ENCODE data around the gene NOM1. TPM values are rescaled to one million over a fixed set of nuclear protein-coding genes. Genes with fewer than 3 reads are reported as not detected.
"Not testable (repeated sequence)": the region's sequence is repeated elsewhere in the genome, so short reads cannot be mapped to it uniquely, and the experiment has no call there.

NOM1 gene
- polyA plus RNA-seq, 4 donors, result 3.6 to 19.7 (median 7.2) TPM

- no peak overlapping the region for H3K27ac ChIP-seq (ENCODE audit: low read depth in 1 of 3, low read length in 2 of 3)
- 69 to 77% (median 70%) methylated on average over 19 of the region's 19 CpGs for WGBS, 3 donors
- DNase-seq (no peak), FAIRE-seq (no peak)
- no peaks in the 10 kb centered on the region for H3K36me3 ChIP-seq (ENCODE audit: control insufficient read depth in 3 of 3, insufficient read depth in 2 of 3, low read depth in 1 of 3, low read length in 3 of 3)
- H3K4me3 ChIP-seq (ENCODE audit: low read depth in 1 of 3, low read length in 3 of 3), result no peak overlapping the region
- no peaks in the 10 kb centered on the region for H3K4me1 ChIP-seq (ENCODE audit: control insufficient read depth in 3 of 3, insufficient read depth in 2 of 3, low read depth in 1 of 3, low read length in 2 of 3)
- peaks cover 0 to 6% (median 2%) of the 10 kb centered on the region in 3 donors for H3K27me3 ChIP-seq (ENCODE audit: control insufficient read depth in 3 of 3, insufficient read depth in 3 of 3, low read length in 3 of 3)
- H3K9me3 ChIP-seq (ENCODE audit: control insufficient read depth in 2 of 2, insufficient read depth in 1 of 2, low read depth in 1 of 2, low read length in 1 of 2), result peaks cover 0 to 2% of the 10 kb centered on the region in 2 donors
These were observed 30.3 kb upstream of the NOM1 start for GRCh38 chr7:156919132-156919713.

- H3K9me3 ChIP-seq (ENCODE audit: control insufficient read depth in 2 of 2, insufficient read depth in 1 of 2, low read depth in 1 of 2, low read length in 1 of 2), result peaks cover 0 to 2% of the 10 kb centered on the region in 2 donors
- H3K36me3 ChIP-seq (ENCODE audit: control insufficient read depth in 3 of 3, insufficient read depth in 2 of 3, low read depth in 1 of 3, low read length in 3 of 3), result no peaks in the 10 kb centered on the region
- 63 to 75% (median 72%) methylated on average over 5 of the region's 5 CpGs for WGBS, 3 donors
- H3K4me3 ChIP-seq (ENCODE audit: low read depth in 1 of 3, low read length in 3 of 3), result no peak overlapping the region
- H3K27me3 ChIP-seq (ENCODE audit: control insufficient read depth in 3 of 3, insufficient read depth in 3 of 3, low read length in 3 of 3), result peaks cover 0 to 6% (median 2%) of the 10 kb centered on the region in 3 donors
- FAIRE-seq (no peak), DNase-seq (no peak)
- H3K4me1 ChIP-seq (ENCODE audit: control insufficient read depth in 3 of 3, insufficient read depth in 2 of 3, low read depth in 1 of 3, low read length in 2 of 3), result no peaks in the 10 kb centered on the region
- H3K27ac ChIP-seq (ENCODE audit: low read depth in 1 of 3, low read length in 2 of 3), result no peak overlapping the region
These were observed 29.4 kb upstream of the NOM1 start for GRCh38 chr7:156920076-156920475.

- not testable (repeated sequence) for FAIRE-seq
These were observed 28.8 kb upstream of the NOM1 start for GRCh38 chr7:156920487-156921373.

GRCh38 chr7:156922304-156922703 is 27.2 kb upstream of the NOM1 start:
- not testable (repeated sequence) for H3K27ac ChIP-seq (ENCODE audit: low read depth in 1 of 3, low read length in 2 of 3); H3K4me1 ChIP-seq (ENCODE audit: control insufficient read depth in 3 of 3, insufficient read depth in 2 of 3, low read depth in 1 of 3, low read length in 2 of 3); H3K4me3 ChIP-seq (ENCODE audit: low read depth in 1 of 3, low read length in 3 of 3); H3K9me3 ChIP-seq (ENCODE audit: control insufficient read depth in 2 of 2, insufficient read depth in 1 of 2, low read depth in 1 of 2, low read length in 1 of 2); H3K36me3 ChIP-seq (ENCODE audit: control insufficient read depth in 3 of 3, insufficient read depth in 2 of 3, low read depth in 1 of 3, low read length in 3 of 3); FAIRE-seq; H3K27me3 ChIP-seq (ENCODE audit: control insufficient read depth in 3 of 3, insufficient read depth in 3 of 3, low read length in 3 of 3); DNase-seq
- 82 to 95% (median 84%) methylated on average over 6 of the region's 6 CpGs for WGBS, 3 donors

More at GRCh38 chr7:156920487-156921373, 28.8 kb upstream of the NOM1 start:
- H3K9me3 ChIP-seq (ENCODE audit: control insufficient read depth in 2 of 2, insufficient read depth in 1 of 2, low read depth in 1 of 2, low read length in 1 of 2); H3K27ac ChIP-seq (ENCODE audit: low read depth in 1 of 3, low read length in 2 of 3); DNase-seq; H3K4me3 ChIP-seq (ENCODE audit: low read depth in 1 of 3, low read length in 3 of 3); H3K4me1 ChIP-seq (ENCODE audit: control insufficient read depth in 3 of 3, insufficient read depth in 2 of 3, low read depth in 1 of 3, low read length in 2 of 3); H3K36me3 ChIP-seq (ENCODE audit: control insufficient read depth in 3 of 3, insufficient read depth in 2 of 3, low read depth in 1 of 3, low read length in 3 of 3); H3K27me3 ChIP-seq (ENCODE audit: control insufficient read depth in 3 of 3, insufficient read depth in 3 of 3, low read length in 3 of 3): not testable (repeated sequence)
- WGBS, 3 donors, result 72 to 86% (median 83%) methylated on average over 24 of the region's 24 CpGs

- WGBS, 3 donors, result 87 to 91% (median 90%) methylated on average over 12 of the region's 12 CpGs
- not testable (repeated sequence) for FAIRE-seq
These were observed 23.7 kb upstream of the NOM1 start for GRCh38 chr7:156925821-156926220.

GRCh38 chr7:156927571-156928405 is 21.7 kb upstream of the NOM1 start:
- WGBS, 3 donors, result 33 to 69% (median 39%) methylated on average over 17 of the region's 17 CpGs
- Histone ChIP-seq H3K4me1 (ENCODE audit: control insufficient read depth in 3 of 3, insufficient read depth in 2 of 3, low read depth in 1 of 3, low read length in 2 of 3) (no peaks in the 10 kb centered on the region), H3K4me3 (ENCODE audit: low read depth in 1 of 3, low read length in 3 of 3) (no peak overlapping the region), H3K27ac (ENCODE audit: low read depth in 1 of 3, low read length in 2 of 3) (no peak overlapping the region), H3K9me3 (ENCODE audit: control insufficient read depth in 2 of 2, insufficient read depth in 1 of 2, low read depth in 1 of 2, low read length in 1 of 2) (no peaks in the 10 kb centered on the region), H3K27me3 (ENCODE audit: control insufficient read depth in 3 of 3, insufficient read depth in 3 of 3, low read length in 3 of 3) (peaks cover 0 to 2% (median 0%) of the 10 kb centered on the region in 3 donors), H3K36me3 (ENCODE audit: control insufficient read depth in 3 of 3, insufficient read depth in 2 of 3, low read depth in 1 of 3, low read length in 3 of 3) (no peaks in the 10 kb centered on the region)
- DNase-seq (peak in 1 of 2 donors; percentile 43), FAIRE-seq (no peak)

More at GRCh38 chr7:156925821-156926220, 23.7 kb upstream of the NOM1 start:
- not testable (repeated sequence) for H3K27ac ChIP-seq (ENCODE audit: low read depth in 1 of 3, low read length in 2 of 3); H3K36me3 ChIP-seq (ENCODE audit: control insufficient read depth in 3 of 3, insufficient read depth in 2 of 3, low read depth in 1 of 3, low read length in 3 of 3); H3K27me3 ChIP-seq (ENCODE audit: control insufficient read depth in 3 of 3, insufficient read depth in 3 of 3, low read length in 3 of 3); DNase-seq; H3K4me3 ChIP-seq (ENCODE audit: low read depth in 1 of 3, low read length in 3 of 3); H3K4me1 ChIP-seq (ENCODE audit: control insufficient read depth in 3 of 3, insufficient read depth in 2 of 3, low read depth in 1 of 3, low read length in 2 of 3); H3K9me3 ChIP-seq (ENCODE audit: control insufficient read depth in 2 of 2, insufficient read depth in 1 of 2, low read depth in 1 of 2, low read length in 1 of 2)

- H3K9me3 ChIP-seq (ENCODE audit: control insufficient read depth in 2 of 2, insufficient read depth in 1 of 2, low read depth in 1 of 2, low read length in 1 of 2), result no peaks in the 10 kb centered on the region
- H3K27ac ChIP-seq (ENCODE audit: low read depth in 1 of 3, low read length in 2 of 3), result no peak overlapping the region
- WGBS, 3 donors, result 22 to 33% (median 23%) methylated on average over 5 of the region's 5 CpGs
- no peak overlapping the region for H3K4me3 ChIP-seq (ENCODE audit: low read depth in 1 of 3, low read length in 3 of 3)
- peaks cover 0 to 2% (median 0%) of the 10 kb centered on the region in 3 donors for H3K27me3 ChIP-seq (ENCODE audit: control insufficient read depth in 3 of 3, insufficient read depth in 3 of 3, low read length in 3 of 3)
- no peak for FAIRE-seq
- DNase-seq, result no peak
- no peaks in the 10 kb centered on the region for H3K36me3 ChIP-seq (ENCODE audit: control insufficient read depth in 3 of 3, insufficient read depth in 2 of 3, low read depth in 1 of 3, low read length in 3 of 3)
- H3K4me1 ChIP-seq (ENCODE audit: control insufficient read depth in 3 of 3, insufficient read depth in 2 of 3, low read depth in 1 of 3, low read length in 2 of 3), result no peaks in the 10 kb centered on the region
These were observed 21.1 kb upstream of the NOM1 start for GRCh38 chr7:156928406-156928747.

- H3K36me3 ChIP-seq (ENCODE audit: control insufficient read depth in 3 of 3, insufficient read depth in 2 of 3, low read depth in 1 of 3, low read length in 3 of 3), result no peaks in the 10 kb centered on the region
- no peaks in the 10 kb centered on the region for H3K9me3 ChIP-seq (ENCODE audit: control insufficient read depth in 2 of 2, insufficient read depth in 1 of 2, low read depth in 1 of 2, low read length in 1 of 2)
- H3K4me3 ChIP-seq (ENCODE audit: low read depth in 1 of 3, low read length in 3 of 3), result no peak overlapping the region
- H3K4me1 ChIP-seq (ENCODE audit: control insufficient read depth in 3 of 3, insufficient read depth in 2 of 3, low read depth in 1 of 3, low read length in 2 of 3), result no peaks in the 10 kb centered on the region
- no peak overlapping the region for H3K27ac ChIP-seq (ENCODE audit: low read depth in 1 of 3, low read length in 2 of 3)
- H3K27me3 ChIP-seq (ENCODE audit: control insufficient read depth in 3 of 3, insufficient read depth in 3 of 3, low read length in 3 of 3), result no peaks in the 10 kb centered on the region
- DNase-seq (no peak), FAIRE-seq (no peak)
- 57 to 82% (median 73%) methylated on average over 16 of the region's 16 CpGs for WGBS, 3 donors
These were observed 19.5 kb upstream of the NOM1 start for GRCh38 chr7:156929789-156930539.

Measured in small intestine (tissue), 7 donors.